GM18951 (cell line): ENCODE results near the gene EML2.
"Not testable (repeated sequence)": the region's sequence is repeated elsewhere in the genome, so short reads cannot be mapped to it uniquely, and the experiment has no call there.

ENCODE experiments used
- POLR2A ChIP-seq: IDR thresholded peaks from 4 replicates; pipeline ENCODE4 v1.6.1; 2011; ENCODE audit warnings: mild to moderate bottlenecking; ENCODE audit not compliant: insufficient read length, insufficient read depth; ENCODE audit errors: extremely low read depth
- in situ Hi-C: fragments of 300-500 bp; cut with MboI; formaldehyde crosslinking; loops from one replicate; pipeline ENCODE4 v1.12.0; 2022; ENCODE audit warnings: low sequenced_read_pairs, mixed read lengths, inconsistent platforms; ENCODE audit not compliant: unreplicated experiment

The EML2 gene

GRCh38 chr19:45621976-45622503 lies 17.2 kb downstream of the EML2 start:
- no peak for TF ChIP-seq POLR2A
- in situ Hi-C loops = no loop called here

DNA sequence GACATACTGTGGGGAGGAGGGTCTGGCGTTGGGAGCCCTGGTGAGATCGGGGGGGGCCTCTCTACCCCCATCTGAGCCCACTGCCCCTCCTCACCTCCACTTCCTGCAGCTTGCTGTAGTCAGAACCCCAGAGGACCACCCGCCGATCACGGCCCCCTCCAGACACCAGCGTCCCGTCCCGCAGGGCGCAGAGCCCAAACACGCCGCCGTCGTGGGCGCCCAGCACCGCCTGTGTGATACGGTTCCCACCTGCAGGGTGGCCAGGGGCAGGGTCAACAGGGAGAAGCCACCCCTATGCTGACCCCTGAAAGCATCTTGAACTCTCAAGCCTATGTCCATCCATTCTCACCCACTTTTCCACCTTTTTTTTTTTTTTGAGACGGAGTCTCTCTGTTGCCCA lies 17.8 kb downstream of the EML2 start:
- no peak for TF ChIP-seq POLR2A
- in situ Hi-C loops = no loop called here

DNA sequence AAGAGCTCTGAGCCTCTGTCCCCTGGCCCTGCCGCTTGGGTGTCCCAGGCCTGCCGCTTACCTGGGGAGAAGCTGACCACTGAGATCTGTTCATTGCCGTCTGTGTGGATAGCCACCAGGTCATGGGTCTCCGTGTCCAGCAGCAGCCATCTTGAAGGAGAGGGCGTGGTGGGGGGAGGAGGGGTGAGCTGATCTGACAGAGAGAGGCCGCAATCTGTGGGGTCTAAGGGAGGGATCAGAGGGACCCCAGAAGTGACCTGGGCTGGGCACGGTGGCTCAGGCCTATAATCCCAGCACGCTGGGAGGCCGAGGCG lies 22.5 kb downstream of the EML2 start:
- TF ChIP-seq POLR2A = no peak
- in situ Hi-C loops = no loop called here

DNA sequence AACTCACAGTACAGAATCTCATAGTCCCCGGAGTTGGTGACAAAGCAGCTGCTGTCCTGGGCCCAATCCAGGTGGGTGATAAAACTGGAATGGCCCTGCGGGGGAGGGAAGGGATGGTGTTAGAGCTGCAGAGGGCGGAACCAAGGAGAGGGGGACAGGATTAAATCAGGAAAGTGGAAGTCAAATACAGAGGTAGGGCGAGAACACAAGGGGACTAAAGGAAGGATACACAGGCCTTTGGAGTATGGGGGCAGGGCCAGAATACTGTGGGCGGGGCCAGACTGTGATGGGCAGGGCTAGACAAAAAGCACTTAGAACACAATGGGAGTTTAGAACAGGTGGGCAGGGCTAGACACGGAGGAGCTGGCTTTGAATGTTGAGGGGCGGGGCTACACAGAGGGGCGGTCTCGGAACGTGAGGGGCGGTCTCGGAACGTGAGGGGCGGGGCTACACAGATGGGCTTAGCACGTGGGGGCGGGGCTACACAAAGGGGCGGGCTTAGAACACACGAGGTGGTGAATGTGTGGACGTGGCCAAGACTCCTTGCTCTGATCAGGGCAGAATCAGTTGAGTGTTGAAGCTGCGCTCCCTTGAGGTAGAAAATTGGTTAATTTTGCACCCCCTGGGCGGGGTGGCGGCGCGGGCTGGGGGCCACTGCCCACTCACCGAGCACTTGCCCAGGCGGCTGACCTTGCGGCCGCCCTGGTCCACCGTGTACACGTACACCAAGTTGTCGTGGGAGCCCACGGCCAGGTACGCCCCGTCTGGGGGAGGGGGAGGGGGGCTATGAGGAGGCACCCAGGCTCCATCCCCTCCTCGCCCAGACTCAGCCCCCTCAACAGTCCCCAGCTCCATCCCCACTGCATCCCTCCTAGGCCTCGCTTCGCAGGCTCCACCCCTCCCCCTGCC lies 23.1 kb downstream of the EML2 start:
- in situ Hi-C loops = no loop called here
- TF ChIP-seq POLR2A = no peak

- in situ Hi-C loops = not testable (repeated sequence)
These were observed 24.1 kb downstream of the EML2 start for GRCh38 chr19:45615056-45615455.

DNA sequence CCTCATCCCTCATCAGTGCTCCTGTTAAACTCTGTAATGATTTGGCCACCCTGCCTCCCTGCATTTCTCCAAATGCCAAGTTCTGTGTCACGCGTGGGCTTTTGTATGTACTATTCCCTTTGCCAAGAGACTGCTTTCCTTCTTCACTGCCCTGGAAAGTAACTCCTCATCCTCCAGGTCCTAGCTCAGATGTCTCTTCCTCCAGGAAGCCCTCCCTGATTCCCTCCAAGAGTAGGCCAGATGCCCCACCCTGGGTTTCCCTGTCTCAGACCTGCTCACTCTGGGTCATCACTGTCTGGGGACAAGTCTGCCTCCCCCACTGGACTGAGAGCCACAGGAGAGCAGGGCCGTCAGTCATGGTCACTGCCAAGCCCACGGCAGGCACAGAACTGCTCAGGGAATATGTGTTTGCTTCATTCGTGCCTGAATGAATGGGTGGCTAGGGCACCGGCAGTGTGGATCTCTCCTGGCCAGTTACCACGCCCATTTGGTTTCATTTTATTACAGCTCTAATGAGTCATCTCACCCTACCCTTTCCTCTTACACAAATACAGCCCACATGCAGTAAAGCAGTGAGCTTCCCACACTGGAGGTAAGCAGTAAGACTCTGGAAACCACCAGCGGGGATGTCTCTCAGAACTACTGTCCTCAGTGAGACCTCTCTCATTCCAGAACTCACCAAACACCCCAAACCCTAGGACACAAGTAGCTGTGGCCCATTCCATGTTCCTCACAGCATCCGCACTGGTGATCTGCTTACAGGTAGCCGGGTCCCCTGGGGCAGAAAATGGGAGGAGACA lies 25.1 kb downstream of the EML2 start:
- TF ChIP-seq POLR2A = no peak
- in situ Hi-C loops = no loop called here

- TF ChIP-seq POLR2A = no peak
- in situ Hi-C loops = no loop called here
These were observed 30.2 kb downstream of the EML2 start for GRCh38 chr19:45608948-45609347.

GRCh38 chr19:45607071-45608029 lies 31.8 kb downstream of the EML2 start:
- in situ Hi-C loops = no loop called here
- no peak for TF ChIP-seq POLR2A

DNA sequence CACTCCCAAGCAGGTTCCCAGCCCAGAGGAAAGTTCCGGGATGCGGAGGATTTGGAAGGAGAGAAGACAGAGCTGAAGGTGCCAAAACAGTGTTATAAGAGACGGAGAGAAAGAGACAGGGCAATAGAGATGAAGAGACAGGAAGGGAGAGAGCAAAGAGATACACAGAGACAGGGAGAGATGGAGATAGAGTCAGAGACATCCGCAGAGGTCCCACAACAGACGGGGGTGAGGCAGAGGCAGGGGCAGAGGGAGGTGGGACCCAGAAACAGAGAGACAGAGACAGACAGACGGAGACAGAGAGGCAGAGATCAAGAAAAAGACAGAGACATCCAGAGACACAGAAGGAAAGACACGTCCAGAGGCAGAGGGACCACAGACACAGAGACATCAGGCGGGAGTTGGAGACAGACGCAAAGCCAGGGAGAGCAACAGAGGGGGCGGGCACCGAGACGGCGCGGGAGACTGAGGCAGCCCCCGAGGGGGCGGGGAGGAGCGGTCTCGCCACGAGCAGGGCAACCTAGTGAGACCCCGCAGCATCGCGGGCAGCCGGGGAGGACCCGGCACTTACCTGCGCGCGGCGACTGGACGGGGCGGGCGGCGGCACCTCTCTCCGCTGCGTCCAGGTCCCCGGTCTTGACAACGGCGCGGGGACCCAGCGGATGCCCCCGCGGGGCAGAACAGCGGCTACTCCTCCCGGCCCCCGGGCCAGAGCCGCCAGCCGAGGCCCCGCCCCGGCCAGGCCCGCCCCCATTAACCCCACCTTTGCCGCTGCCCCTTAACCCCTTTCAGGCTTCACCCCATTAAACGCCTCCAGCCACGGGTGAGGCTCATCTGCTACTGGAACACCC lies 37.4 kb downstream of the EML2 start, which contains the start of gene GPR4:
Gene GPR4 (minus strand): TSS at position 689 of the 851 bp plus-strand sequence. CDS start 10,346 bp downstream, outside the sequence.
- in situ Hi-C loops = no loop called here
- TF ChIP-seq POLR2A = no peak

DNA sequence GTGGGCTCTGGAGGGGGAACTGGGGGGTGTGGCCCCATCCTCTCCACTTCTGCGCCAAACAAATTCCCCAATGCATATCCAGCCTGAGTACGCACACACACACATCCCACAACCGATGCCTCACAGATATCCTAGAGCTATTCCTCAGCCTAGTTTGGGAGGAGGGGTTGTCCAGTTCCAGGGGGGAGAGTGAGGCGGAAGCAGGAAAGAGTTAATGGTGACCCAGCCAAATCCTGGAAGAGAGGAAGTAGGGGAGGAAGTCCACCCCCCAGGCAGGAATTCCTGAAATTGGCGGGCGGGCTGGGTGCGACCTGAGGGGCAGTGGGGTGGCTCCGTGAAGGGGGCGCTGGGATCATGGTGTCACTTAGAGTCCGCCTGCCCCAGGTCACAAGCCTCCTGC lies 38.1 kb downstream of the EML2 start:
- in situ Hi-C loops = no loop called here
- no peak for TF ChIP-seq POLR2A

DNA sequence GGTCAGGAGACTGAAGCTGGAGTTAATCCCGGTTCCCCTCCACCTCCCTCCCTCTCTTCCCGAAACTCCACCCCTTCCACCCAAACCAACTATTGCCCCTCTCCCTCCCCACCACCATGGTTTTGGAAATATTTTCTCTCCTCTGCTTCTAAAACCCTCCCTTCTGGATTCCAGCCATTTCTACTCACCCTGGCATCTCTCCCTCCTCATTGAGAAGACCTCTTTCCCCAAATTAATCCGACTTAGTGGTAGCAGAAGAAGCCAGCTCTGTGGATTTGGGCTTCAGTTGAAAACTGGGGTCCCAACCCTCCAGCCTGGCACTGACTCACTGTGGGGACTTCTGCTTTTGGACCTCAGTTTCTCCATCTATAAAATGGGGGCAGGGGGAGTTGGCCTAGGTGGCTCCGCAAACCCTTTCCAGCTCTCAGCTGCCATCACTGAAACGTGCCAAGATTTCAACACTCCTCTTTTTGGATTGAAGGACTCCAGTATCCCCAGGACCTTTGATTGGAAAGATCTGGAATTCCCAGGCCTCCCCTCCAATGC lies 38.8 kb downstream of the EML2 start:
- no peak for TF ChIP-seq POLR2A
- in situ Hi-C loops = no loop called here

GRCh38 chr19:45599286-45599685 lies 39.9 kb downstream of the EML2 start:
- no peak for TF ChIP-seq POLR2A
- in situ Hi-C loops = no loop called here
